Activated T-helper 1 cell treated with anti-CD3 and anti-CD28 coated beads, Interleukin-2, amount 50 U/mL, for 16 hours (primary cell): ENCODE data around the gene DCUN1D3.

Source experiments
- DNase-seq, 2 donors: peaks; one replicate each; pipeline ENCODE4 v3.0.0-alpha.2; 2020; ENCODE audit warnings: low read depth in 1 of 2, low spot score in 1 of 2

DCUN1D3 gene

DNA sequence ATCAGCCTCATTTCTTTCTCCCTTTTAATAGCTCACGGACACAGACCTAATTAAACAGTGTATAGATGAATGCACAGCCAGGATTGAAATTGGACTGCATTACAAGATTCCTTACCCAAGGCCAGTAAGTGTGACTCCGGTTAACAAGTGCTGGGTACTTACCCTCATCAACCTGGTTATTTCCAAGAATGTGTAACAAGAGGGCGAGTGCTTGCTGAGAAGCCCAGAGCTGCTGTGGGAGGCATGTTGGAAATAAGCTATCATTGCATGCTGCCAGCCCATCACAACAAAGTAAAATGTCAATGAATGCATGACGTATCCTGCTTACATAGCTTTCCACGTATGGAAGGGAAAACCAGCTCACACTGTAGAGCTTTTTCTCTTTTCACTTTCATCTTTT, 19.9 kb upstream of the DCUN1D3 start:
- no peak for DNase-seq

DNA sequence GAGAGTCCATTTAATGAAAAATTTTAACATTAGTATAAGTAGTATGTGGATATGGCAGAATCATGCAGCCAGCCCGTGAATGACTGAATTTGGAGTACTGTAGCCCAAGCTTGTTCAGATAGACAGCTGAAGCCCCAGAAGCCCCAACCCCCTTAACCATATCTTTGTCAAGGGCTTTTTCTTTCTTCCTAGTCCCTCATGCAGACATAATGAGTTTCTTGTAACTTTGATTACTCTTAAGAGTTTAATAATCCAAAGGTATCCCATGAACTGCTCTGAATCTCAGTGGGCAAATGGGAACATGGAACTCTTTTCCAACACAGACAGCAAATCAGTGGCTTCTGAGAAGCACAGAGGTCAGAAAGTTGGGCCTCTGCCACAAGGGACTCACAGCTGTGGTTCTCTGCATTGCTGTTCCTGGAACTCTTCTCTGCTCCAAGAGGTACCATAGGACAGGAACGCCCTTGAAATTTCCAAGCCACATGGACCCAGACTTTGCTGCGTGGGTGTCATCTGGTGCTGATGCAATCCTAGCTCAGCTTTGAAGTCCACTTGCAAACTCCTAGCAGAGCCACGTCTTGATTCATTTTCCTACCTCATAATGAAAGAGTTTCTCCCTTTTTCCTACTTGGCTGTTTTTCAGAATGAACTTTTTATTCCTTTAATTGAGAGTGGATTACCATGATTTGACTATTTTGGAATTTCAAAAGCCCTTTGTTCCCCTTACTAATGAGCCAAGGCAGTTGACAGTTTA, 18.5 kb upstream of the DCUN1D3 start:
- no peak for DNase-seq

GRCh38 chr16:20916942-20917341, 16.8 kb upstream of the DCUN1D3 start:
- DNase-seq, result no peak

- no peak for DNase-seq
Measured at GRCh38 chr16:20916289-20916688, 16.1 kb upstream of the DCUN1D3 start.

GRCh38 chr16:20911361-20911760, 11.2 kb upstream of the DCUN1D3 start:
- no peak for DNase-seq

DNA sequence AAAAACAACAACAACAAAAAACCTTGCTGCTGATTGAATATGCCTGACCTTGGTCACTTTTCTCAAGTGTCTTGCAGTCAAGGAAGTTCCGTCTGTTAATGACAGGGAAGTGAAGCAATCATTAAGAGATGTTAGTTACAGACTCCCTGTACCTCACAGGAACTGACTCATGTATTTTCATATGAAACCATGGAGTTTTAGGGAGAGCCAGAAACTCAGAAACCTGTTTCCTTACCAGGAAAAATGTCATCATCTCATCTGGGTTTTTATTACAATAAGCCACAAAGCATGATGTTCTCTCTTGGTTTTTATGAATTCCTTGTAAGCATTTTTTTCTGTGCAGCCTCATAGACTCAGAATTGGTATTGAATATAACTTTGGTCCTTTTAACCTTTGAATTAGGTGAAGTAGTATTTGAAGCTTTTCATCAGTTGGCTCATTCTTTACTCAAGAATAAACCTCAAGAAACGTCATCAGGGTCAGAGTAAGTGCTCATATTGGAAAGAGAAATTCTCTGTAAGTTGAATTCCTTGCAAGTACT, 10.7 kb upstream of the DCUN1D3 start:
- DNase-seq, result no peak

GRCh38 chr16:20906341-20907255, 6.4 kb upstream of the DCUN1D3 start:
- no peak for DNase-seq

- no peak for DNase-seq
Measured at GRCh38 chr16:20905576-20905975, 5.4 kb upstream of the DCUN1D3 start.

DNA sequence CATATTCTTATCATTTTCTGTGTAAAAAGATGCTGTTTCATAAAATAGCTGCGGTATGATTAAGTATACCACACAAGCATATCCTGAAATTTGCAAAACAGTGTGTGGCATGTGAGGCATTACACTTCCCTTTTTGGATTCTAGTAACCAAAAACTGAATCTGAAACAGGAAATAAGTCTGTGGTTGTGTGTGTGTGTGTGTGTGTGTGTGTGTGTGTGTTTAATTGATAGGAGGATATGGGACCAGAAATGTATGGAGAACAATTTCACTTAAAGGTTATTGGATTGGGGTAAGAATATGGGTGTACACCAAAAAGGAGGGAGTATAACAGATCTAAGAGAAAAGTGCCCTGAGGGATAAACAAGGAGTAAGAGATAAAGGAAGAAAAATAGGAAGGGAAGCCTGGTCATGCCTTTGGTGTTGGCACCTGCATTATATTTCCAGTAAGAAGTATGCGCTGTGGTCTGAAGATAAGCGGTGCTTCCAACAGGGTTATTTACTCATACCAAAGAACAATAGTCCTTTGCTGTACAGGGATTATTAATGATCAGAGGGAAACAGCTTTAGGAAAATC, 4.4 kb upstream of the DCUN1D3 start:
- DNase-seq, result no peak

DNA sequence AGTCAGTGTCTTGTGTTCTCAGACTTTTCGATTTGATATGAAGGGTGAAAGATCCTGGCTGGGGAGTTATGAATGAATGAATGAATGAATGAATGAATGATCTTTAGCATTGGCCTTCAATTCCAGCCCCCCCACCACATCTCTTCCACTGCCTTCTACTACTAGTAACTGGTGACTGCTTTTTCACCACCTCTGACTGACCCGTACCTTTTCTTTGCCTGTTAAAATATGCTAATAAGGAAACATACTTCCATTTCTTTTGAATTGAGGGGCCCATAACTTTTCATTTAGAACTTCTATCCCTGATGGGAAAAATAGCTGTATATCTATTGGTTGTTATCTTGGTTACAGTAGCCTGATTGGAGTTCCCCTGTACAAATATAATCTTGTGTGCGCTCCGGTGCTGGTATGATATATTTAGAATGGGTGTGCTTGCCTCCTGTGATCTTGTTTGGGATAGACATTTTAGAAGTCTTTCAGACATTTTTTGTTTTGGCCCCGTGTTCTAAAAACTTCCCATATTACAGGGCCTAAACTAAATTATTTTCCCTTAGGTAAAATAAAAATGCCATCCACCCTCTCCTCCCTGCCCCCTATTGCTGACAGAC, 3.8 kb upstream of the DCUN1D3 start:
- no peak for DNase-seq

DNA sequence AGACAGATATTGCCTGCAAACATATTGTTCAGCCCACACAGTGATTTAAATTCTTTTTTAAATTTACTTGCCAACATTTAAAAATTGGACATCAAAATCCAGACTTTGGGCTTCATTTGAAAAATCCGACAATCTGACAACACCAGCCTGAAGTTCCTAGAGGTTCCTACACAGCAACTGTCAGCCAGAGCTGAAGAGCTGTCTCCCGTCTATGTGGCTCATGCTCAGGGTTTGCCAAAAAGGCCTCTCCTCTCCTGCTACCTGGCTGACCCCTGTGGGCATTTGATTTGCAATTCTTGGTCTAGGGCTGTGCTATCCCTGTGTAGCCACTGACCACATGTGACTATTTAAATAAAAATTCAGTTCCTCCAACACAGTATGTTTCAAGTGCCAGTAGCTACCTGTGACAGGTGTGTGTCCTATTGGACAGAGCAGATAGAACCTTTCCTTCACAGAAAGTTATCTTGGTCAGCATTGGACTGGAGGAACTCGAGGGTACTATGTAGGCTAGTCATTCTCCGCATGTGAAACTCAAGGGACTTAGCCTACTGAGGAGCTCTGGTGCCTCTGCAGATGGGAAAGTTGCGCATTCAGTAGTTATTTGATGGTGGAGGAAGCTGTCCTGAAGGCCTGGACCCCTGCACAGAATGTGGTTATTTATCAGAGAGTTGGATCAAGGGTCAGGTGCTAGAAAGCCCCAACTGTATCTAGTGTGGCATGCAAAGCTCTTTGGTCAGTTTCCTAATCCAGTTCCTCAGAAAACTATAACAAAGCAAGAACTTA, 3.1 kb upstream of the DCUN1D3 start:
- DNase-seq, result no peak

DNA sequence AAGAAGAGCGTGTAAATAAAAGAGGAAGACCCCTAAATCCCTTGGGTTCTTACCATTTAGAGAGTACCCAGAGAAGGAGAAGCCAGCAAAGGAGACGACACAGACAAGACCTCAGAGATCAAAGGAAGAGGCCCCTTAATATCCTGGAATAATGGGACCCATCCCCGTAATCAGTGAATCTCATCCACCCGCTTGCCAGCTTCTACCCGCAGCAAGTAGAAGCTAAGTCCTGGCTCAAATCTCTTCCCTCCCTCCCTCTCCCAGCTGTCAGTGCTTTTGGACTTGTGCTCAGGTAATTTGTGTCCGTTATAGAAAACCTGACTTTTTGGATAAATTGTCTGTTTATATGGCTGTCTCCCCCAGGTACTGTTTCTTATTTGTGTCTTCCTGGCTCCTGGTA, 2.3 kb upstream of the DCUN1D3 start:
- DNase-seq, result no peak

DNA sequence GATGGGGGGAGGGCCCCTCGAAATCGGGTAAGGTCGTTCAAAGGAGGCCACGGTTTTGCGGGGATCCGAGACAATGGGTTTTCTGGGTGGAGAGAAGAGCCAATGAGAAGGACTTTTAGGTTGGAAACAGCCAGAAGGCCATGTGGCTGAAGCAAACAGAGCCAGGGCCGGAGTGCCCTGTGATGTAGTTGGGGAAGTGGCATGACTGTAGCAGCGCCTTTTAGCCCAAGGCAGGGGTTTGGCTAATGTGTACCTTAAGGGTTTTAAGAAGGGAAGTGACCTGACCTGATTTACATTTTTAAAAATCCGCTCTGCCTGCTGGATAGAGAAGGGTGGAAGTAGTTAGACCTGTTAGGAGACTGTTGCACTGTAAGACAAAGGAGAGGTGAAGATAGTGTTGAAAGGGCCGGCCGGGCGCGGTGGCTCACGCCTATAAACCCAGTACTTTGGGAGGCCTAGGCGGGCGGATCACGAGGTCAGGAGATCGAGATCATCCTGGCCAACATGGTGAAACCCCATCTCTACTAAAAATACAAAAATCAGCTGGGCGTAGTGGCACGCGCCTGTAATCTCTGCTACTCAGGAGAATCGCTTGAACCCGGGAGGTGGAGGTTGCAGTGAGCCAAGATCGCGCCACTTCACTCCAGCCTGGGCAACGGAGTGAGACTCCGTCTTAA, 1.4 kb upstream of the DCUN1D3 start:
- DNase-seq, result no peak

DNA sequence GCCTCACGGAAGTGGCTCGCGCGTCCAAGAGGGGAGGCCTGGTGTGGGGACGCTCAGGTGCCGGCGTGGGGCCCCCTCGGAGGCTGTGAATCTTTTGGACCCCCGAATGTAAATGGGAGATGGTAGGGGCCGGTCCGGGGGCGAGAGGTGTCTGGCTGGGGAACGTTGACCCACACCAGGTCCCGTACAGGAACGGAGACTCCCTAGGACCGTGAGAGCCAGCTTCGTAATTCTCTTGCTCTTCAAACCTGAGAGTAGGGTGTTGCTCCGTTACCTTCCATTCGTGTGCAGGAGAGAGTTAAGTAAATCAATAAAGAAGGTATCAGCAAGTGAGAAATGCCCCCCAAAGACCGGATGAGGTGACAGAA, 894 bp upstream of the DCUN1D3 start:
- DNase-seq, result no peak

- no peak for DNase-seq
Measured at GRCh38 chr16:20899477-20900298, 470 bp downstream of the DCUN1D3 start.

DNA sequence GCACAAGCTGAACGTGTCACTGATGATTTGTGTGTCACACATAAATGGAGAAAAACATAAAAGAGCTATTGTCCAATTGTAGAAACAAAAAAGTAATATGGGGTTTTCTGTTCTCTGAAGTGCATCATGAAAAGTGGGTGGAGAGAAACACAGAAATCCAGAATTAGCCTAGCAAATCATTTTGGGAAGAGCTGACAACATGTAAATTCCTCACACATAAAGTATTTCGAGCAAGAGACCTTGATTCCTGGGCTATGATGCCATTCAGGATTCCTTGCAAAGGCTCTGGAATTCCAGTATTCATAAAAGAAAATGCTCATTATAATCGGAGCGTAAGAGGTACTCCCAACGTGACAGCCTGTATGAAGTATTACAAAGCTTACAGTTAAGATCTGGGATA, 1.1 kb downstream of the DCUN1D3 start:
- DNase-seq, result no peak

DNA sequence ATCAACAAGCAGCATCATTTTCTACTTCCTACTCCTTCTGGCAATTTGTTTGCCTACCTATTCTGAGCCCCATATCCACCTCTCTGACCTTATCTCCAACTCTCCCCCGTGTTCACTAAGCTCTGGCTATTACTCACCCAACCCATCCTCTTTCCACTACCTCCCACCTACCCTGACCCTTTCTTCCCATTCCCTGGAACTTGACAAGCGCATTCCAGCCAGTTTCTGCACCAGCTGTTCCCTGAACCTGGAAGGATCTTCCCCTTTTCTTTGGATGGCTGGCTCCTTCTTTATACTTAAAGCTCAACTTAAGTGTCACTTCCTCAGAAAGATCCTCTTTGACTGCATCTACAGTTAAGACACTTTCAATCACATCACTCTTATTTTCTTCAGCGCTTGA, 2.2 kb downstream of the DCUN1D3 start:
- no peak for DNase-seq

DNA sequence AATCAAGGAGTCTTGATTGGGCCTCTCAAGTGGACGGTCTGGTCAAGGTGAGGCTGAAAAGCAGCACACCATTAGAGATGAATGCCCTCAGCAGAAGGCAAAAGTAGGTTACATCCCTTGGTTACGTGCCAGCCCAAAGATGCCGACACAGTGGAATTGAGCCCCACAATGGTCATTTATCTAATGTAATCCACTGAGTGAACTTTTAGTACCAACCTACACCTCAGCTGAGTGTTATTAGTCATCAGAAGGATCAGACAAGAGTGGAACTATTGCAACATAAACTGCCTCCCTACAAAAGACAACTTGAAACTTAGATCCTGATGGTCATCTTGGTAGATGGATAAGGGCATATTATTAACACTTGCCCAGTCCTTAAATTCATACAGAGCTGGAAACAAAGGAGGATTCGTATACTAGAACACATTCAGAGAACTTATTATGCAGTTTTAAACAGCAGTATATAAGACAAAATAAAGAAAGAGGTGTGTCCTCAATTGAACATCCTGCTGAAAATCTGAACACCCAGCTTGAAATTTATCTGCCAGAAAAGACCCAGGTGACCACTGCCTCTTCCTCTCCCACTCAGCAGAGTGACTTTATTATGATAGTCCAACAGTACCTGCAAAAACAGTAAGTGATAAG, 2.8 kb downstream of the DCUN1D3 start:
- no peak for DNase-seq

DNA sequence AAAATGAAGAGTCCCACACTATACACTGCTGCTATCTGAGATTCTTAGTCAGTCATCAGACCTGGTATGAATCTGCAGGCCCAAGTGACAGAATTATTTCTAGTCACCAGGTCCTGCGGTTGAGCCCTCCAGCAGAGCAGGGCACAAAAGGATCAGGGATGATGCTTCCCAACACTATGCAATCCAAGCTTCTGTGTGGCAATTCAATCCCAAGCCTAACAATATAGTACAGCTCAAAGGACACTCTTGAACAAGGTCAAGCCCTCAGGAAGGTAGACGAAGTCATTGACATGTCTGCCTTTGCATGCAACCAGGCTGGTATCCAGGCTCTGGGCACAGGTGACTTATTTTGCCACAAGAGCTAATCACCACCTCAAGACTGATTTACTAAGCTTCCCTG, 5.8 kb downstream of the DCUN1D3 start:
- DNase-seq, result no peak
